Retina (tissue), 1 donor: ENCODE results near the gene RBBP5.

Experiments
- DNase-seq: peaks from one replicate; pipeline ENCODE4 v3.0.0-alpha.2; 2016

The RBBP5 gene

DNA sequence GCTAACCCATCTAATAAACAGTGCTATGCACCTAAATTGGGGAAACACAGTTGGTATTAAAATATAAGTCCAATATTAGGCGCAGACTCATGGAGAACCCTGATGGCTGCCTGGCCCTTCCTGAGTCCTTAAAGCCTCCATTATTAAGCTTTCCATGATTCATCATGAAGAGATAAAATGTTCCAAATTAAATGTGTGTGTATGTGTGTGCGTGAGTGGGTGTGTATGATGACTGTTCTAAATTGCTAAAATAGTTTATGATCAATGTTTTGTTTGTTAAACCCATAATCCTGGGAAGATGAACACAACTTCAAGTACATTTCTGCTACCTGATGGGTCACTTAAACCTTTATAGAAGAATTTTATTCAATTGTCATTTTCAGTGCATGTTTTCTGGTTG, 6.3 kb upstream of the RBBP5 start:
- no peak for DNase-seq

DNA sequence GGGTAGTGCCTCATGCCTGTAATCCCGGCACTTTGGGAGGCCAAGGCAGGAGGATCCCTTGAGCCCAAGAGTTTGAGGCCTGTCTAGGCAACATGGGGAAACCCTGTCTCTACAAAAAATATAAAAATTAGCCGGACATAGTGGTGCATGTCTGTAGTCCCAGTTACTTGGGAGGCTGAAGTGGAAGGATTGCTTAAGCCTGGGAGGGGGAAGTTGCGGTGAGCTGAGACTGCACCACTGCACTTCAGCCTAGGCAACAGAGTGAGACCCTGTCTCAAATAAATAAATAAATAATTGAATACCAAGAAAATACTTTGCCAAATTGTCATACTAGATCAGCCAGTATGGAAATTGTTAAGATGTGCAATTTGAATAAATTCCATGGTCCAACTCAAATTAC, 5.9 kb upstream of the RBBP5 start:
- DNase-seq = no peak

GRCh38 chr1:205124726-205125125, 2.9 kb upstream of the RBBP5 start:
- no peak for DNase-seq

DNA sequence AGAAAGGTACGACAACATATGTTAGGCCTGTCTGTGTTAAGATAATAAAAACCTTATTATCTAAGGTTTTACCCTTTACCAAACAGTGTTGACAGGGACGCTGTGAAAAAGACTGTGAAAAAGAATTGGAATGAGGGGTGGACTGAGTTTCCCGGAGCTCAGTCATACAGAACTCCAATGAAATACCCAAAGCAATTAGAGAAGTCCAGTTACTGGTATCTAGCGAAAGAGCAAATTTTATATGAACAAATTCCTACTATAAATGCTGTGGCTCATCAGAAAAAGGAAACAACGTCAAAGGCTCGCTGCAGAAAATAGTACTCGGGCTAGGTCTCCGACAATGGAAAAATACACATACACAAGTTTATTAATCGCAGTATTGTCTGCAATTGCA, 708 bp upstream of the RBBP5 start:
- DNase-seq = no peak

- DNase-seq = no peak
These were observed 3.0 kb downstream of the RBBP5 start for GRCh38 chr1:205118752-205119151.

DNA sequence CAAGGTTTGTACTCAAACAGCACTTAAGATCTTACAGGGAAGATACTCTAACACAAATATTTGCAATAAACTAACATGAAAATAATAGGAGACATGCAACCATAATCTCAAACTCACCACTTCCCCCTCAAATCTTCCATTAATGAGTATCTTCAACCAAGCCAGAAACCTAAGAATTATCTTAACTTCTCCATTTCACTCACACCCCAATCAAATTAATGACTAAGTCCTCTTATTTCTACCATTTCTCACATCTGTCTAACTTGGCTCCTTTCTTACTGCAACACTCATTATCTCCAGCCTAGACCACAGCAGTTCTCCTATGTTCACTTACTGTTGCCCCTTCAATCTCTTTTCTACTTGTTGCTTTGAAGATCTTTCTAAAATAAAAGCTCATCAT, 10.4 kb downstream of the RBBP5 start:
- DNase-seq = no peak

DNA sequence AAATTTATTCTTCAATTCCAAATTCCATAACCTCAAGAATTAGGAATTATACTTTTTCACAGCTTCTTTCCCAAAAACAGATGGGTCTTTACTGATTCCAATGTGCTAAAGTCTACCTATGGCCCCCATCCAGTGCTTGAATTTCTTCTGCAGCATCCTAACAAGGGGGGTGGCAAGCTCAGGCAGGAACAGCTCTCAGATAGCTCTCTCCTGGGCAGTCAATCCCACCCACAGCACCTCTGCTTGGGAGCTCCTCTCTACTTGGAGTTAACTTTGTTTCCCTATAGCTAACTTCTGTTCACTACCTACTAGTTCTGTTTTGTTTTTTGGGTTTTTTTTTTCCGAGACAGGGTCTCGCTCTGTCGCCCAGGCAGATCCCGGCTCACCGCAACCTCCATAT, 12.1 kb downstream of the RBBP5 start:
- no peak for DNase-seq

DNA sequence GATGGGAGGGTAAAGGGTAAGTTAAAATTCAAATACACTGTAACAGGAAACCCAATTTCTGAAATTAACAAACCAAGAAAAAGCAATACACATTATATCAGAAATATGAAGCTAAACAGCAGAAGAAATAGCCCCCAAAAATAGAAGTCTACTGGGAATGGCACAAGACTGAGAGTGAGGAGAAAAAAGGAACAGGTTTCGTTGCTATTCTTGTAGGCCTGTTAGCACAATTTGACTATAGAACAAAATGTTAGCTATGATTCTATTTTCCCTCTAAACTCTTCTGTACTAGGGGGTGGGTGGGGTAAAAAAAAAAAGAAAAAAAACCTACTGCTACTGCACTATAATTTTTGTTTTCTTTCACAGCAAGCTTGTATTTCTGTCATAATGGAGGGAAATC, 12.5 kb downstream of the RBBP5 start:
- DNase-seq = no peak

DNA sequence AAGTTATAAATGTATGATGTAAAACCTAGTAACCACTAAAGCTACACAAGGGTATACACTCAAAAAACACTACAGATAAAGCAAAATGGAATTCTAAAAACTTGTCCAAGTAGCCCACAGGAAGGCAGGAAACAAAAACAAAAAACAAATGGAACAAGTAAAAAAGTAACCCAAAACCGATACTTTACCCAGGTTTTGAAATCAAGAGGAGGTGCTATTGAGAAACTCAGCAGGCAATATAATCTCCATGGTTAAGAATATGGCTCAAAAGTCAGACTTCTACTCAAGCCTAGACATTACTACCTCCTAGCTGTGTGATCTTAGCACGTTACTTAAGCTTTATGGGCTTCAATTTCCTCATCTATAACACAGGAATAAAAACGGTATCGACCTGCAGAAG, 13.3 kb downstream of the RBBP5 start:
- no peak for DNase-seq

- DNase-seq = no peak
These were observed 14.5 kb downstream of the RBBP5 start for GRCh38 chr1:205107327-205107726.

- no peak for DNase-seq
These were observed 19.4 kb downstream of the RBBP5 start for GRCh38 chr1:205102404-205102803.

GRCh38 chr1:205098242-205098641, 23.5 kb downstream of the RBBP5 start:
- DNase-seq = no peak

DNA sequence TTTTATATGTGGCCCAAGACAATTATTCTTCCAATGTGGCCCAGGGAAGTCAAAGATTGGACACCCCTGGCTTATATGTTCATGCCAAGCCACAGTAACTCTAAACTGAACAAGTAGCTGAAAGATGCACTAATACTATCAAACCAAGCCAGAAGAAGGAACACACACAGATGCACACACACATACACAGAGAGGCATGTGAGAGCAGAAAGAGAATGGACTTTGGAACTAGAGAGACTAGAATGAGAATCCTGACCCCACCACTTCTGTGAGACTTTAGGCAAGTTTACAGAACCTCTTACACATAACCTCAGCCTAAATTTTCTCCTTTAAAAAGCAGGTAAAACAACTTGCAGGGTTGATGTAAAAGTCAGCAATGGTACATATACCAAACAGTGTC, 26.4 kb downstream of the RBBP5 start:
- DNase-seq = no peak

- no peak for DNase-seq
These were observed 30.6 kb downstream of the RBBP5 start for GRCh38 chr1:205091043-205091740.

DNA sequence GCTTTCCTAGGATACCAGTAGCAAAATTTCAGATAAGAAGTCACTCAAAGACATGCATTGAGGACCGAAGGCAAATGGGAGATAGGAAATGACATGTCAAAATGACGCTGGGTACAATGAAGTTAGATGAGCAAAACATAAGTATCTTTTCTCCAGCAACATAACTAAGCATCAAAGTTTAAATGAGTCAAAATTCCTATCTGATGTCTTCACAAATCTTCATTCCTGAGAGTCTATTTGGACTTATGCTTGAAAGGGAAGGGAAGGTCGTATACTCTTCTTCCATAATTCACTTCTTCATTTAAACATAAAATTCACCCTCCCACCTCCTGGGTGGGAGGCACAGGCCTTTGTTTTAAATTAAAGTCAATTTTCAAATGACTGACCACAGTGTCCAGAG, 33.4 kb downstream of the RBBP5 start:
- DNase-seq = no peak

DNA sequence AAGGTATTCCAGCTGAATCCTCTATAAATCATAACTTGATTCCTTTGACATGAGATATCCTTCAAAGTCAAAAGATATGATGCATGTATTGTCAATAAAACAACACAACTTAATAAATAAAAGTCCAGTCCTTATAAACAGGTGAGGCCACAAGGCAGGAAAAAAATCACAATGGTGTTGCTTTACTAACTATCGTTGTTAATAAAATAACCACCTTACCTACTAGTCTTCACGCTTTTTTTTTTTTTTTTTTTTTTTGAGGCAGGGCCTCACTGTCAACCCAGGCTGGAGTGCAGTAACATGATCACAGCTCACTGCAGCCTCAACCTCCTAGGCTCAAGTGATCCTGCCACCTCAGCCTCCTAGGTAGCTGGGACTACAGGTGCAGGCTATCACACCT, 37.4 kb downstream of the RBBP5 start, which contains the start of gene TMEM81:
TSS of gene TMEM81 (minus strand) at position 101 of the 400 bp plus-strand sequence. CDS start 140 bp downstream, outside the sequence.
- DNase-seq = no peak

- DNase-seq = no peak
These were observed 39.3 kb downstream of the RBBP5 start for GRCh38 chr1:205082431-205082830.

- DNase-seq = no peak
These were observed 43.9 kb downstream of the RBBP5 start for GRCh38 chr1:205077934-205078311.

GRCh38 chr1:205077158-205077933, 44.4 kb downstream of the RBBP5 start:
- DNase-seq = no peak

DNA sequence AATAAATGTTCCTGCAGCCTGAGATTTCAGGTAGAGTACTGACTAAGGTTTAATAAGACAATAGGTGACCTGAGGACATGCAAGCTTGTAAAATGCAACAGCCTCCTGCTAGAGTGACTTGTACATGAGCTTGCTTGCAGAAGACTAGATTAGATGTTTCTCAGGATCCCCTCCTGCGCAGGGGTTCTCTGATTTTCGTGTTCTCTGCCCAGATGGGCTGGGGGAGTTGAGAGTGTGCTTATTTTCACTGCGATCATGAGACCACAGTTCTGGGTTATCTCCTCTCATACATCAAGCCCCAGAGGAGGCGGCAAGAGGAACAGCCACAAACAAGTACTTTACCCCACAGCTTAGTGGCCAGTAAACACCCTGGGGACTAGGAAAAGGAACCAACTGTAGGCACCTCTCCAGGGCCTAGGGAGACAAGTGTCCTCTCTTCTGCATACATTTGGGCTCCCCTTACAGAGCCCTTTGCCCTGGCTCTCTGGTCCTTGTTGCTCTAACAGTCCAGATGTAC, 45.5 kb downstream of the RBBP5 start:
- no peak for DNase-seq

DNA sequence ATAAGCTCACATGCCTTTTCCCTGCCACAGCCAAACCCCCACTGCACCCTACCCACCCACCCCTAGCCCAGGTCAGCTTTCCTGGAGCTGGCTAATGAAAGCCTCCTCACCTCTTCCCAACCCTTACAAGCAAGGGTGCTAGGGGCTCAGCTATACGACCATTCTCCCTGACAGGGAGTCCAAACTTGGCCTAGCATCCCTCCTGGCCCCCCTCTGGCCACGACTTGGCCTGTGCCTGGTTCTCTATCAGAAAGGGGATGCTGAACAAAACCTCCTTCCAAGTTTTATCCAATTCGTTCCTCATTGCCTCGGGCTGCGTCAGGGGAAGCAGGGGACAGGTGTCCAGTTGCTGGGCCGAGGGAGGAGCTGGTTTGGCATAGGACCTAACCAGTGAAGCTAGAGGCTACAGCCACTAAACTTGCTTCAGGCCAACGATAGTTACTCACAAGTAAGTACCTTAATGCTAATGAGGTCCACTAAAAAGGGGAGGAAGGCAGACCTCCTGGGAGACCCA, 46.1 kb downstream of the RBBP5 start:
- no peak for DNase-seq

- no peak for DNase-seq
These were observed 47.3 kb downstream of the RBBP5 start for GRCh38 chr1:205074513-205074912.

DNA sequence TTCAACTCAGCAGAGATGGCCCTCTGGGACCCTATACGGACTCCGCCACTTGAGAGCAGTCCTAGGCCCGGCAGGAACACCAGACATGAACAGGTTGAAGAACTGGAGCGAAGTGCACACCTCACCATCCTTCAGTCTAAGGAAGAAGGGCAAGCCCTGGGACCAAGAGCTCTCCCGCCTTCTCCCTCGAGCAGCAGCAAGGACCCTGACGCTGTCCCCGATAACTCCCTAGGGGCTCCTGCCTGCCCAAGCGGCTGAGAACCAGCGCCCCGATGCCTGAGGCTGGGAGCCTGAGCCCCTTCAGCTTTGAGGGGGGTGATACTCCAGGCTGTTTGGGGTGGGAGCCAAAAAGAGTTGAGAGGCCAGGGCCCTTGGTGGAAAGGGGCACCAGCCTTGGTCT, 47.7 kb downstream of the RBBP5 start:
- DNase-seq = no peak

GRCh38 chr1:205073511-205073910, 48.3 kb downstream of the RBBP5 start:
- DNase-seq = no peak
